DOHH2 (cell line): ENCODE measurements around the gene RIT2.

Source experiments
- H3F3A ChIP-seq: fragments of 200-600 bp; sonication (generic), shearing (Covaris generic); 2 replicates; pipeline ENCODE4 v1.6.0; 2016; ENCODE audit warnings: antibody characterized with exemption, mild to moderate bottlenecking; ENCODE audit not compliant: control insufficient read depth, insufficient read depth
- H3K27ac ChIP-seq: fragments of 200-600 bp; sonication (generic); 2 replicates; pipeline ENCODE4 v1.5.1; 2014; ENCODE audit warnings: low read depth, mild to moderate bottlenecking, low read length, moderate library complexity
- H3K27me3 ChIP-seq: fragments of 200-600 bp; sonication (generic); 2 replicates; pipeline ENCODE4 v1.6.1; 2014; ENCODE audit warnings: mild to moderate bottlenecking, low read length, mixed read lengths; ENCODE audit not compliant: control insufficient read depth
- H3K36me3 ChIP-seq: fragments of 200-600 bp; sonication (generic); 2 replicates; pipeline ENCODE4 v1.6.1; 2014; ENCODE audit warnings: mild to moderate bottlenecking, low read length, moderate library complexity, mixed read lengths; ENCODE audit not compliant: control insufficient read depth
- H3K4me1 ChIP-seq: fragments of 200-600 bp; sonication (generic); 2 replicates; pipeline ENCODE4 v1.6.1; 2014; ENCODE audit warnings: mild to moderate bottlenecking, low read length, mixed read lengths; ENCODE audit not compliant: control insufficient read depth
- H3K4me2 ChIP-seq: fragments of 200-600 bp; sonication (generic); 2 replicates; pipeline ENCODE4 v1.6.0; 2014; ENCODE audit warnings: mild to moderate bottlenecking, low read length, moderate library complexity
- H3K4me3 ChIP-seq: fragments of 200-600 bp; sonication (generic); 2 replicates; pipeline ENCODE4 v1.5.1; 2014; ENCODE audit warnings: mild to moderate bottlenecking, low read length, mixed read lengths
- H3K79me2 ChIP-seq: fragments of 200-600 bp; sonication (generic); 2 replicates; pipeline ENCODE4 v1.6.1; 2014; ENCODE audit warnings: mild to moderate bottlenecking, low read length, mixed read lengths; ENCODE audit not compliant: control insufficient read depth
- H3K9me2 ChIP-seq: fragments of 200-600 bp; sonication (generic); replicated peaks from 2 replicates; pipeline ENCODE4 v1.6.1; 2014; ENCODE audit warnings: mild to moderate bottlenecking, low read length, mixed read lengths; ENCODE audit not compliant: control insufficient read depth
- H3K9me3 ChIP-seq: fragments of 200-600 bp; sonication (generic); 2 replicates; pipeline ENCODE4 v1.6.1; 2014; ENCODE audit warnings: antibody characterized with exemption, low read length, mixed read lengths; ENCODE audit not compliant: control insufficient read depth, insufficient read depth
- H4K20me1 ChIP-seq: fragments of 200-600 bp; sonication (generic); 2 replicates; pipeline ENCODE4 v1.6.0; 2014; ENCODE audit warnings: low read depth, mild to moderate bottlenecking, antibody characterized with exemption, low read length, moderate library complexity; ENCODE audit not compliant: control insufficient read depth, insufficient read depth
- EZH2phosphoT487 ChIP-seq: fragments of 200-600 bp; sonication (generic); IDR thresholded peaks from 2 replicates; pipeline ENCODE4 v1.6.1; 2017; ENCODE audit warnings: borderline replicate concordance, mild to moderate bottlenecking, antibody characterized with exemption, low read length, moderate library complexity, mixed read lengths
- TF ChIP-seq, protein P1 (sequence below): fragments of 200-600 bp; sonication (generic); IDR thresholded peaks from one replicate; pipeline ENCODE4 v1.5.1; 2014; ENCODE audit warnings: antibody characterized with exemption, mild to moderate bottlenecking, low read depth, low read length; ENCODE audit not compliant: poor library complexity, severe bottlenecking

Gene RIT2

GRCh38 chr18:43043626-43044025 is 71.9 kb downstream of the RIT2 start:
- TF ChIP-seq, protein P1, sequence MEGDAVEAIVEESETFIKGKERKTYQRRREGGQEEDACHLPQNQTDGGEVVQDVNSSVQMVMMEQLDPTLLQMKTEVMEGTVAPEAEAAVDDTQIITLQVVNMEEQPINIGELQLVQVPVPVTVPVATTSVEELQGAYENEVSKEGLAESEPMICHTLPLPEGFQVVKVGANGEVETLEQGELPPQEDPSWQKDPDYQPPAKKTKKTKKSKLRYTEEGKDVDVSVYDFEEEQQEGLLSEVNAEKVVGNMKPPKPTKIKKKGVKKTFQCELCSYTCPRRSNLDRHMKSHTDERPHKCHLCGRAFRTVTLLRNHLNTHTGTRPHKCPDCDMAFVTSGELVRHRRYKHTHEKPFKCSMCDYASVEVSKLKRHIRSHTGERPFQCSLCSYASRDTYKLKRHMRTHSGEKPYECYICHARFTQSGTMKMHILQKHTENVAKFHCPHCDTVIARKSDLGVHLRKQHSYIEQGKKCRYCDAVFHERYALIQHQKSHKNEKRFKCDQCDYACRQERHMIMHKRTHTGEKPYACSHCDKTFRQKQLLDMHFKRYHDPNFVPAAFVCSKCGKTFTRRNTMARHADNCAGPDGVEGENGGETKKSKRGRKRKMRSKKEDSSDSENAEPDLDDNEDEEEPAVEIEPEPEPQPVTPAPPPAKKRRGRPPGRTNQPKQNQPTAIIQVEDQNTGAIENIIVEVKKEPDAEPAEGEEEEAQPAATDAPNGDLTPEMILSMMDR: no peak
- no peak for TF ChIP-seq EZH2phosphoT487
- no peaks in the 10 kb centered on the region for H3K4me1 ChIP-seq
- H3K4me3 ChIP-seq: no peak overlapping the region
- H3K9me3 ChIP-seq: no peaks in the 10 kb centered on the region
- no peaks in the 10 kb centered on the region for H3K36me3 ChIP-seq
- no peaks in the 10 kb centered on the region for H4K20me1 ChIP-seq
- H3K79me2 ChIP-seq: no peaks in the 10 kb centered on the region
- H3K4me2 ChIP-seq: no peak overlapping the region
- H3K27ac ChIP-seq: no peak overlapping the region
- no peaks in the 10 kb centered on the region for H3K9me2 ChIP-seq
- H3F3A ChIP-seq: no peaks in the 10 kb centered on the region
- no peaks in the 10 kb centered on the region for H3K27me3 ChIP-seq

DNA sequence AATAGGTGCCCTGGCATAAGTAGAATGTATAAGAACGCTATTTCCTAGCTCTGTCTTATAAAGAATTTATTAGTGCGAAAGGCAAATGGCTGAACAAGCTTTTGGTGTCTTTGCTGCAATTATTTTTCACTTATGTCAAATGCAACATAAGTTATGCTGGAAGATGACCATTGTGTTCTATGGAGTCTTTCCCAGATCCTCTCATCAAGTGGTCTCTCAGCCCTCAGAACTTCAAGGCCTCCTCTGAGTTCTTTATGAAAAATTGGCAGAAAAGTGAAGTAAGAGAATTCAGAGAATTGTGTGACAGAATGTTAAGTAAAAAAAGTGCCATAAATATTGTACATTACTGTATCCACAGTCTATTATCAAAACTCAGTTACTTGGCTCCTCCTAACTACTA is 75.2 kb downstream of the RIT2 start:
- Histone ChIP-seq H3K79me2 (no peaks in the 10 kb centered on the region), H3F3A (no peaks in the 10 kb centered on the region), H3K4me3 (no peak overlapping the region), H3K4me1 (no peaks in the 10 kb centered on the region), H3K27me3 (no peaks in the 10 kb centered on the region), H3K9me3 (no peaks in the 10 kb centered on the region), H4K20me1 (no peaks in the 10 kb centered on the region), H3K27ac (no peak overlapping the region), H3K4me2 (no peak overlapping the region), H3K9me2 (no peaks in the 10 kb centered on the region), H3K36me3 (no peaks in the 10 kb centered on the region)
- TF ChIP-seq, protein P1: no peak
- TF ChIP-seq EZH2phosphoT487: no peak

DNA sequence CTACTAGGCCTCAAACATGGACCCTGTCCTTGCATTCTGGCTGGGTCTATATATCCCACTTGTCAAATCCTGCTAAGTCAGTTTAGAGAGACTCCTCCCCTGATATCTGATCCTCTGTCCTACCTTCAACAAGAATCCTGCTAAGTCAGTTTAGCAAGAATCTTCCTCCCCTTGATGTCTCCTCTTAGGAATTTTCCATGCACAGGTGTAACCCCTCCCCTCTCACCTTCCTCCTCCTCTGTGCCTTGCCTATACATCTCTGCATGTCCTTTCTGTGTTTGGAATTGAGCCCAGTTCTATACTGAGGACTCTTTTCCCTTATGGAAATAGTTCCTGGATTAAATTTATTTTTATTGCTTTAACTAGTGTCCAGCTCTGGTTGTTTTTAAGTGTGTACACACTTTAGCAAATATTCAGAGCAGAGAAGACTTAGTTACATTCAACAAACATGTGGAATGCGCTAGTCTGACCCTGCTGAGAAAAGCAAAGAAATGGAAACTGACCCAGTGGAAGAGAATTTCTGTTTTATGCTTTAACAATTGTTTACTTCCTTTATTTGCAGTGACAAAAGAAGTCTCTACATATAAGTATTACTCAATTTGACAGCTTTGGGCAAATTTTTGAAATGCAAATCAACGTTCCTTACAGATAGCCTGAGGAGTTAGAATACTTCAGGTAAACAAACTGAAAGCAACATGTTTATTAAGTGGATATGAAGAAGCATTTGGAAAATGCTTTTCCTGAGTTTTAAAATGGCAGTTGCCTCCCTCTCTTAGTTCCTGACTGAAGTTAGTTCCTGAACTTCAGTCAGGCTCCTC is 80.6 kb downstream of the RIT2 start:
- Histone ChIP-seq H3K9me3 (no peaks in the 10 kb centered on the region), H3K27ac (no peak overlapping the region), H3K36me3 (no peaks in the 10 kb centered on the region), H3K4me1 (no peaks in the 10 kb centered on the region), H3F3A (no peaks in the 10 kb centered on the region), H3K27me3 (no peaks in the 10 kb centered on the region), H3K79me2 (no peaks in the 10 kb centered on the region), H3K9me2 (no peaks in the 10 kb centered on the region), H3K4me2 (no peak overlapping the region), H4K20me1 (no peaks in the 10 kb centered on the region), H3K4me3 (no peak overlapping the region)
- no peak for TF ChIP-seq EZH2phosphoT487
- TF ChIP-seq, protein P1: no peak
